AG08396 (cell line): ENCODE results near the gene MAST2.
"Not testable (repeated sequence)": the region's sequence is repeated elsewhere in the genome, so short reads cannot be mapped to it uniquely, and the experiment has no call there.

Experiments used
- DNase-seq: peaks from one replicate; pipeline ENCODE4 v3.0.0; 2012; ENCODE audit warnings: low spot score, mixed read lengths

MAST2 gene

GRCh38 chr1:45938029-45938428 is 134.6 kb downstream of the MAST2 start:
- no peak for DNase-seq

- no peak for DNase-seq
Measured at GRCh38 chr1:45942411-45942810, 139.0 kb downstream of the MAST2 start.

GRCh38 chr1:45943185-45943584 is 139.8 kb downstream of the MAST2 start:
- no peak for DNase-seq

GRCh38 chr1:45945426-45945825 is 142.0 kb downstream of the MAST2 start:
- no peak for DNase-seq

- DNase-seq: not testable (repeated sequence)
Measured at GRCh38 chr1:45949462-45949861, 146.1 kb downstream of the MAST2 start.

GRCh38 chr1:45952072-45952471 is 148.7 kb downstream of the MAST2 start:
- DNase-seq: no peak

- DNase-seq: peak; percentile 50
Measured at GRCh38 chr1:45953934-45954847, 150.8 kb downstream of the MAST2 start.

GRCh38 chr1:45957684-45958083 is 154.3 kb downstream of the MAST2 start:
- DNase-seq: no peak

GRCh38 chr1:45958317-45958716 is 154.9 kb downstream of the MAST2 start:
- no peak for DNase-seq

- DNase-seq: no peak
Measured at GRCh38 chr1:45960930-45961715, 157.7 kb downstream of the MAST2 start.

GRCh38 chr1:45961936-45962335 is 158.5 kb downstream of the MAST2 start:
- not testable (repeated sequence) for DNase-seq

GRCh38 chr1:45968941-45969666 is 165.7 kb downstream of the MAST2 start:
- no peak for DNase-seq

GRCh38 chr1:45969866-45970265 is 166.5 kb downstream of the MAST2 start:
- DNase-seq: no peak

GRCh38 chr1:45971335-45971734 is 167.9 kb downstream of the MAST2 start:
- DNase-seq: no peak

- no peak for DNase-seq
Measured at GRCh38 chr1:45971922-45972531, 168.6 kb downstream of the MAST2 start.

- DNase-seq: no peak
Measured at GRCh38 chr1:45972621-45973020, 169.2 kb downstream of the MAST2 start.

GRCh38 chr1:45973121-45973520 is 169.7 kb downstream of the MAST2 start:
- DNase-seq: no peak

- no peak for DNase-seq
Measured at GRCh38 chr1:45974541-45975269, 171.3 kb downstream of the MAST2 start.

- DNase-seq: no peak
Measured at GRCh38 chr1:45976623-45977022, 173.2 kb downstream of the MAST2 start.

GRCh38 chr1:45979074-45979777 is 175.8 kb downstream of the MAST2 start:
- peak; percentile 11 for DNase-seq

GRCh38 chr1:45979778-45980176 is 176.4 kb downstream of the MAST2 start:
- no peak for DNase-seq
